ENCODE results near the gene TMEM45A.

GRCh38 chr3:100496711-100497261, 4.4 kb downstream of the TMEM45A start:
- TF ChIP-seq CTCF (conservative IDR thresholded peaks at IDR 0.05 in 1 of 2, IDR thresholded peaks at IDR 0.05 in 1 of 2; ENCODE audit: extremely low read depth in 1 of 2, insufficient read depth in 1 of 2, low read depth in 1 of 2, low read length in 2 of 2) (no peak), EZH2 (IDR thresholded peaks at IDR 0.05; ENCODE audit: borderline replicate concordance, low read length) (no peak)
